ENCODE measurements around the gene DIAPH1.

GRCh38 chr5:141615991-141616720 lies 2.6 kb downstream of the DIAPH1 start:
- TF ChIP-seq CTCF (IDR thresholded peaks at IDR 0.05) (no peak), POLR2A (IDR thresholded peaks at IDR 0.05) (no peak)
